Neural crest cell (in vitro differentiated cells): ENCODE measurements around the gene CEP152. TPM values are rescaled to one million over a fixed set of nuclear protein-coding genes. Genes with fewer than 3 reads are reported as not detected.

Experiments used
- DNase-seq: peaks from one replicate; pipeline ENCODE4 v3.0.0; 2021; ENCODE audit warnings: low read depth, mixed read lengths, low spot score
- H3K27ac Mint-ChIP-seq: one replicate; pipeline ENCODE4 v1.8.0; 2021; ENCODE audit warnings: mild to moderate bottlenecking, mixed read lengths; ENCODE audit not compliant: unreplicated experiment
- H3K27me3 Mint-ChIP-seq: 2 replicates; pipeline ENCODE4 v1.8.0; 2021; ENCODE audit warnings: low read depth, mild to moderate bottlenecking, mixed read lengths
- H3K36me3 Mint-ChIP-seq: 2 replicates; pipeline ENCODE4 v1.8.0; 2021; ENCODE audit warnings: low read depth, mild to moderate bottlenecking, mixed read lengths
- H3K4me1 Mint-ChIP-seq: 2 replicates; pipeline ENCODE4 v1.8.0; 2021; ENCODE audit warnings: mixed read lengths
- H3K4me3 Mint-ChIP-seq: one replicate; pipeline ENCODE4 v1.8.0; 2021; ENCODE audit warnings: mild to moderate bottlenecking, mixed read lengths
- H3K9me3 Mint-ChIP-seq: 2 replicates; pipeline ENCODE4 v1.8.0; 2021; ENCODE audit warnings: mixed read lengths
- total RNA-seq: library from RNA; stranded (reverse); gene quantifications from 2 replicates; pipeline ENCODE4 v1.2.1, GENCODE V29; 2021
- TF ChIP-seq, protein P1 (sequence below): fragments of 200-600 bp; sonication (generic); conservative IDR thresholded peaks from 2 replicates; pipeline ENCODE4 v1.5.0; 2021; ENCODE audit warnings: antibody characterized with exemption, mild to moderate bottlenecking

Gene CEP152
- total RNA-seq, 1 donor from 2014 or later = 17.4 TPM

DNA sequence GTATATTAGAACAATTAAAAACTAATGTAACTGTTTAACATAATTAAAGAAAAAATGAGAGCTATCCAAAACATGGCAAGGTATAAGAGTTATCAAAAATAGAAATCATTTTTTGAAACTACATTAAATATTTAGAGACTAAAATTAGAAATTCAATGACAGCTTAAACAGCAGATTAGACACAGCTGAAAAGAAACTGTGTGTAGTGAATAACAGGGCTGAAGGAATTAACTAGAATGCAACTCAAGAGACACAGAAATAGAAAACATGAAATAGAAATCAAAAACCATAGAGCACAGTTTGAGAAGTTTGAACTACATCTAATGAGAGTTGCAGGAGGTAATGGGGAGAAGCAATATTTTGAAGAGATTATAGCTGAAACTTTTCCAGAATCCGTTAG, 105.5 kb downstream of the CEP152 start:
- TF ChIP-seq, protein P1, sequence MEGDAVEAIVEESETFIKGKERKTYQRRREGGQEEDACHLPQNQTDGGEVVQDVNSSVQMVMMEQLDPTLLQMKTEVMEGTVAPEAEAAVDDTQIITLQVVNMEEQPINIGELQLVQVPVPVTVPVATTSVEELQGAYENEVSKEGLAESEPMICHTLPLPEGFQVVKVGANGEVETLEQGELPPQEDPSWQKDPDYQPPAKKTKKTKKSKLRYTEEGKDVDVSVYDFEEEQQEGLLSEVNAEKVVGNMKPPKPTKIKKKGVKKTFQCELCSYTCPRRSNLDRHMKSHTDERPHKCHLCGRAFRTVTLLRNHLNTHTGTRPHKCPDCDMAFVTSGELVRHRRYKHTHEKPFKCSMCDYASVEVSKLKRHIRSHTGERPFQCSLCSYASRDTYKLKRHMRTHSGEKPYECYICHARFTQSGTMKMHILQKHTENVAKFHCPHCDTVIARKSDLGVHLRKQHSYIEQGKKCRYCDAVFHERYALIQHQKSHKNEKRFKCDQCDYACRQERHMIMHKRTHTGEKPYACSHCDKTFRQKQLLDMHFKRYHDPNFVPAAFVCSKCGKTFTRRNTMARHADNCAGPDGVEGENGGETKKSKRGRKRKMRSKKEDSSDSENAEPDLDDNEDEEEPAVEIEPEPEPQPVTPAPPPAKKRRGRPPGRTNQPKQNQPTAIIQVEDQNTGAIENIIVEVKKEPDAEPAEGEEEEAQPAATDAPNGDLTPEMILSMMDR = no peak
- Mint-ChIP-seq H3K27ac (no peak overlapping the region), H3K27me3 (no peaks in the 10 kb centered on the region), H3K4me3 (no peak overlapping the region), H3K4me1 (no peaks in the 10 kb centered on the region), H3K9me3 (peaks cover 17% of the 10 kb centered on the region), H3K36me3 (peaks cover 23% of the 10 kb centered on the region)
- no peak for DNase-seq

DNA sequence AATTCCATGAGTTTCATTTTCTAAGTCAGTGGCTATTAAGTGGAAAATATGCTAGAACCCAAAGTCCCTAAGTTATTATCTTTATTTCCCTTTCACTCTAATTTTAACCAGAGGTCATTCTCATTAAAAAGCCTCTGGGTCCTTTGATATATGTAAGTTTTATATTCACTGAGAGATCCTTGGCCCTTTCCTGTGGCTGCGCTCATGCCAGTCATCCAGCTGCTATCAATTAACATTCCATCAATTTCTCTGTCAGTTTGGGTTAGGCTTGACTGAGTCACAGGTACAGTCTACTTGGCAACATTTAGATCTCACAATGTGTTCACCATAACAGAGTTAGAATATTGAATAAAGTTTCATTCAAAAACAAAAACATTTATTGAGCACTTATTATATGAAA, 107.3 kb downstream of the CEP152 start:
- Mint-ChIP-seq H3K9me3 (peaks cover 17% of the 10 kb centered on the region), H3K27ac (no peak overlapping the region), H3K4me1 (no peaks in the 10 kb centered on the region), H3K36me3 (peaks cover 19% of the 10 kb centered on the region), H3K27me3 (no peaks in the 10 kb centered on the region), H3K4me3 (no peak overlapping the region)
- TF ChIP-seq, protein P1 = no peak
- DNase-seq = no peak

DNA sequence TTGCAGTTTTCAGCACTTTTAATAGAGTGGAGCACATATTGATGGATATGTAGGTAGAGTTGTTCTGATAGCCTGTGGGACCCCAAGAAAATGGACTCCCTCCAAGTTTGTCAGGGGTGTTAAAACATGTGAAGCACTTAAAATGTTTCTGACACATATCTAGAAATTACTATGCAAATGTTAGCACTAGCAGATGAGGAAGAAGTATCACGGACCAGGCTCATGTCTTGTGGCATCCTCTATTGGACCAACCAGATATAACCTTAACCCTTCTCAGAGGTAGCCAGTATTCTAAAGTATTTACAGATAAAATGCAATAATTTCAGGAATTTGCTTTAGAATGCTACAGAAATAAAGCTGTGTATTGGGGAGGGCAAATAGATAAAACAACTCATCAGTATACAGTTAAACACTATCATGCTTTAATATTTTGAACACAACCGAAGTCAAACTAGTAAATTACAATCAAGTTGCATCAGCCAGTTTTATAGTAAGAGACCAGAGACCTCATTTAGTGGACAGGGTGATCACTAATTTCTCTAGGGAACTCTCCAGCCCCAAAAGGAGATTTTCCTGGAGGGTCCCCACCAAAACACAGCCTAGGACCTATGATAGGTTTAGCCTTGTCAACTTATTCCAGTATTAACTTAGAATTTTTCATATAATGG, 108.2 kb downstream of the CEP152 start:
- no peak for DNase-seq
- Mint-ChIP-seq H3K4me1 (no peaks in the 10 kb centered on the region), H3K27ac (no peak overlapping the region), H3K9me3 (peaks cover 17% of the 10 kb centered on the region), H3K27me3 (no peaks in the 10 kb centered on the region), H3K36me3 (peaks cover 17% of the 10 kb centered on the region), H3K4me3 (no peak overlapping the region)
- TF ChIP-seq, protein P1 = no peak

DNA sequence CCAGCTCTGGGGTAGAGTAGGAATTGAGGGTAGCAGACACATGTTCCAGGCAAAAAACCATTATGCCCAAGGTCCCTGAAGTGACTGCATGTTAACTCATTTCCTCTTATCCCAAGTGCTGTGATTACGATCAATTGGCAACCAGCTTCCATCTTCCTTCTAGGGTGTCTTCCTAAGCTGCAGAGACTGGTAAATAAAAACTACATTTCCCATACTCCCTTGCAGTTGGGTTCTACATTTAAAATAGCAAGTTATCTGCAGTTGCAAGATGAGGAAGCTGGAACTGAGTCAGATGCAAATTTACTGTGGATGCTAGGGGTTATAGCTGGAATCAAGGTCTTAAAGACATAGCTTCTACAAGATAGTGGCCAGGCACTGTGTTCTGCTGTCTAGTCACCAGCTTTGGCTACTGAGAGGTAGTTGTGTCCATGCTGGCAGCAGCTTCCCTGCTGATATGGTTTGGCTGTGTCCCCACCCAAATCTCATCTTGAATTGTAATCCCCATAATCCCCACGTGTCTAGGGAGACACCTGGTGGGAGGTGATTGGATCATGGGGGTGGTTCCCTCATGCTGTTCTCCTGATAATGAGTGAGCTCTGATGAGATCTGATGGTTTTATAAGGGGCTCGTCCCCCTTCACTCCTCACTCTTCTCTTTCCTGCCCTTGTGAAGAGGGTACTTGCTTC, 114.1 kb downstream of the CEP152 start:
- H3K4me3 Mint-ChIP-seq = no peak overlapping the region
- H3K4me1 Mint-ChIP-seq = no peaks in the 10 kb centered on the region
- no peaks in the 10 kb centered on the region for H3K27me3 Mint-ChIP-seq
- TF ChIP-seq, protein P1 = no peak
- no peak for DNase-seq
- H3K9me3 Mint-ChIP-seq = no peaks in the 10 kb centered on the region
- no peaks in the 10 kb centered on the region for H3K36me3 Mint-ChIP-seq
- H3K27ac Mint-ChIP-seq = no peak overlapping the region

DNA sequence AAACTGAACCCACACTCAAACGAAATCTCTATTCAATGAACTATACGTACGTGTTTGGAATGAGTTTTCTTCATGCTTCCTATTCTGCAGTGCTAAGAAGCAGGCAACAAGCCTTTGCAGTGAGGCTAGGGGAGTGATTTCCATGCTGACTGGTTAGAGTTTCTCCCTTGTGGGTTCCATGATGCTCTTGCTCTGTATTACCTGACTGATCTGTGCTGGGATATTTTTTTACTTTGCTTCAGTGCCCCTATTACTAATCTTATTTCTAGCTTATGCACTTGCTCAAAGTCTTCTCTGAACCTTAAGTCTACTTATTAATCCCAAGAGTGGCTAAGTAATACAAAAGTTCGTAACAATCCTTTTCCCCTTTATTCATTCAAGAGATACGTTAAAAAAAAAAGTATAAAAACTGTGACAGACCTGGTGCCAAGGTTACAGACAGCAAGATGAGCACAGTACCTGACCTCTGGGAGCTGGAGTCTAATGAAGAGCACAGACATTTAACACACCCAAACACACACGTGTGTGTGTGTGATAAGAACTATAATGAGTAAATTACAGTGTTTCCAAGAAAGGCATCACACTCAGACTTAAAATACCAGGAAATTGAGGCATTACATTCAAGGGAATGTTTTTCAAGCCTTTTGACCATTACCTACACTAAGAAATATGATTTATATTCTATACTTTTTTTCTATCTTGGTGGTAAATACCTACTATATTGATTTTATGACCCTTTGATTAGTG, 114.9 kb downstream of the CEP152 start:
- TF ChIP-seq, protein P1 = no peak
- Mint-ChIP-seq H3K36me3 (no peaks in the 10 kb centered on the region), H3K4me1 (no peaks in the 10 kb centered on the region)

More for the DNA sequence above, 114.9 kb downstream of the CEP152 start:
- no peaks in the 10 kb centered on the region for H3K9me3 Mint-ChIP-seq
- no peak overlapping the region for H3K27ac Mint-ChIP-seq
- H3K27me3 Mint-ChIP-seq = no peaks in the 10 kb centered on the region
- H3K4me3 Mint-ChIP-seq = no peak overlapping the region
- no peak for DNase-seq
